Left ventricle myocardium inferior (tissue), 1 donor: ENCODE results near the gene EPHA2. TPM values are rescaled to one million over a fixed set of nuclear protein-coding genes. Genes with fewer than 3 reads are reported as not detected.

ENCODE experiments used
- DNase-seq: peaks from one replicate; pipeline ENCODE4 v3.0.0-alpha.2; 2020
- H3K27ac ChIP-seq: fragments of 200-600 bp; replicated peaks from 2 replicates; pipeline ENCODE4 v1.8.0; 2021
- H3K27me3 ChIP-seq: fragments of 200-600 bp; 2 replicates; pipeline ENCODE4 v1.8.0; 2021; ENCODE audit warnings: low read depth
- H3K36me3 ChIP-seq: fragments of 200-600 bp; 2 replicates; pipeline ENCODE4 v1.8.0; 2021
- H3K4me1 ChIP-seq: fragments of 200-600 bp; 2 replicates; pipeline ENCODE4 v1.8.0; 2021
- H3K4me3 ChIP-seq: fragments of 200-600 bp; 2 replicates; pipeline ENCODE4 v1.8.0; 2021; ENCODE audit warnings: mild to moderate bottlenecking, moderate library complexity
- H3K9me3 ChIP-seq: fragments of 200-600 bp; replicated peaks from 2 replicates; pipeline ENCODE4 v1.8.0; 2021
- intact Hi-C: fragments of 100-400 bp; cut with micrococcal nuclease; formaldehyde crosslinking; loops from one replicate; pipeline ENCODE4 v1.11.0; 2022
- total RNA-seq: library from RNA; stranded (reverse); fragmentation: NEBNext Ultra II Directional; extraction: Animal tissue kit (Norgen Biotek cat#: 25700); gene quantifications from one replicate; pipeline ENCODE4 v1.2.1, GENCODE V29; 2021
- TF ChIP-seq, protein P1 (sequence below): fragments of 200-600 bp; IDR thresholded peaks from 2 replicates; pipeline ENCODE4 v1.8.0; 2021; ENCODE audit warnings: antibody characterized with exemption, mild to moderate bottlenecking, borderline replicate concordance
- donor health status: DM: no; HTN: yes; CAD: no; lungs with severe emphysema.

Gene EPHA2
- total RNA-seq, 1 donor from 2014 or later: 9.6 TPM

DNA sequence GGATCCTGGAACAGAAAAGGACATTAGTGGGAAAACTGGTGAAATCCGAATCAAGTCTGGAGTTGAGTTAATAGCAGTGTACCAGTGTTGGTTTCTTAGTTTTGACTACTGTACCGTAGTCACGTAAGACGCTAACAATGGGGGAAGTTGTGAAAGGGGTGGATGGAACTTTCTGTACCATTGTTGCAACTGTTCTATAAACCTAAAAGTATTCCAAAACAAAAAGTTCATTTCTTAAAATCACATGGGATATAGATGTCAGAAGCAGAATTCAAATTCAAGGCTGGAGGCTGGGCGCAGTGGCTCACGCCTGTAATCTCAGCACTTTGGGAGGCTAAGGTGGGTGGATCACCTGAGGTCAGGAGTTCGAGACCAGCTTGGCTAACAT, 39.6 kb upstream of the EPHA2 start:
- H3K9me3 ChIP-seq: no peaks in the 10 kb centered on the region
- no peak overlapping the region for H3K4me3 ChIP-seq
- H3K36me3 ChIP-seq: no peaks in the 10 kb centered on the region
- no peaks in the 10 kb centered on the region for H3K27me3 ChIP-seq
- H3K4me1 ChIP-seq: peaks cover 12% of the 10 kb centered on the region
- DNase-seq: no peak
- TF ChIP-seq, protein P1, sequence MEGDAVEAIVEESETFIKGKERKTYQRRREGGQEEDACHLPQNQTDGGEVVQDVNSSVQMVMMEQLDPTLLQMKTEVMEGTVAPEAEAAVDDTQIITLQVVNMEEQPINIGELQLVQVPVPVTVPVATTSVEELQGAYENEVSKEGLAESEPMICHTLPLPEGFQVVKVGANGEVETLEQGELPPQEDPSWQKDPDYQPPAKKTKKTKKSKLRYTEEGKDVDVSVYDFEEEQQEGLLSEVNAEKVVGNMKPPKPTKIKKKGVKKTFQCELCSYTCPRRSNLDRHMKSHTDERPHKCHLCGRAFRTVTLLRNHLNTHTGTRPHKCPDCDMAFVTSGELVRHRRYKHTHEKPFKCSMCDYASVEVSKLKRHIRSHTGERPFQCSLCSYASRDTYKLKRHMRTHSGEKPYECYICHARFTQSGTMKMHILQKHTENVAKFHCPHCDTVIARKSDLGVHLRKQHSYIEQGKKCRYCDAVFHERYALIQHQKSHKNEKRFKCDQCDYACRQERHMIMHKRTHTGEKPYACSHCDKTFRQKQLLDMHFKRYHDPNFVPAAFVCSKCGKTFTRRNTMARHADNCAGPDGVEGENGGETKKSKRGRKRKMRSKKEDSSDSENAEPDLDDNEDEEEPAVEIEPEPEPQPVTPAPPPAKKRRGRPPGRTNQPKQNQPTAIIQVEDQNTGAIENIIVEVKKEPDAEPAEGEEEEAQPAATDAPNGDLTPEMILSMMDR: no peak
- no peak overlapping the region for H3K27ac ChIP-seq
- intact Hi-C loops: no loop called here

DNA sequence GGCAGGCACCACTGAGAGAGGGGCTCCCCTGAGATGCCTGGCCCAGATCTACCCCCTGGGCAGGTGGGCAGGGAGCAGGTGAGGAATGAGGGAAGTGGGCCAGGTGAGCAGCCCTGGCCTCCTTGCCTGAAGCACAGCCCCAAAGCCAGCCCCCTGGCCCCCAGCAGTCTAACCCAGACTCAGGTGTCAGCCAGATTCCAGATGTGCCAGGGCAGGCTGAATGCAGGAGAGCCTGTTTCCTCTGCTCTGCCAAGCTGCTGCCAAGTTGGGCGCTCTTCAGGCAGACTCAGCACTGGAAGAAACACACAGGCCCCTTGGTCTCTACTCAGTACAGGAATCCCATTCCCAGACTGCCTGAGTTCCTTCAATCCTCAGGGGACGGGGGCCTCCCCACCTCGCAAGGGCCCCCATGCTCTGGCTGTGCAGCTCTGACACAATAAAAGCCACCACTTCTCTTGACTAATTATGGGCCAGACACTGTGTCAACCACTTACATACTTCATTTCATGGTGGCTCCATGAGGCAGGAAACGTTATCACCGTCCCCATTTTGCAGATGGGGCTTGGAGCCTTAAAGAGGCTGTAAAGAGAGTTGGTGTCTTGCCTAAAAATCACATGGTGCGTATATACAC, 36.2 kb upstream of the EPHA2 start:
- no peaks in the 10 kb centered on the region for H3K27me3 ChIP-seq
- DNase-seq: no peak
- H3K36me3 ChIP-seq: no peaks in the 10 kb centered on the region
- no peak overlapping the region for H3K4me3 ChIP-seq
- no peaks in the 10 kb centered on the region for H3K9me3 ChIP-seq
- intact Hi-C loops: no loop called here
- no peak overlapping the region for H3K27ac ChIP-seq
- H3K4me1 ChIP-seq: peaks cover 40% of the 10 kb centered on the region
- TF ChIP-seq, protein P1: no peak

DNA sequence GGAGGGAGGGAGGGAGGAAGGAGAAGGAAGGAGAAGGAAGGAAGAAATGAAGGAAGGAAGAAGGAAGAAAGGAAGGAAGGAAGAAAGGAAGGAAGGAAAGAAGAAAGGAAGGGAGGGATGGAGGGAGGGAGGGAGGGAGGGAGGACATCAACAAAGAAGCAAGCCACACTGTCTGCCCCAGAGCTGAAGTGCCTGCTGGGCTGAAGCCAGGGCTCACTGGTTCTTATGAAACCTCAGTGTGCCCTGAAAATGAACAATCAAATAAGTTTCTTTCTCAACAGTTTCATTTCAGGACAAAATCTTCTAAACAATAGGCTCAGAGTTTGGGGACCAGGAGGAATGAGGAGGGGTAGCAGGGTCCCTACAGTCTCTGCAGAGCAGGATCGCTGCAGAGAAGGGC, 35.4 kb upstream of the EPHA2 start:
- TF ChIP-seq, protein P1: no peak
- DNase-seq: no peak

DNA sequence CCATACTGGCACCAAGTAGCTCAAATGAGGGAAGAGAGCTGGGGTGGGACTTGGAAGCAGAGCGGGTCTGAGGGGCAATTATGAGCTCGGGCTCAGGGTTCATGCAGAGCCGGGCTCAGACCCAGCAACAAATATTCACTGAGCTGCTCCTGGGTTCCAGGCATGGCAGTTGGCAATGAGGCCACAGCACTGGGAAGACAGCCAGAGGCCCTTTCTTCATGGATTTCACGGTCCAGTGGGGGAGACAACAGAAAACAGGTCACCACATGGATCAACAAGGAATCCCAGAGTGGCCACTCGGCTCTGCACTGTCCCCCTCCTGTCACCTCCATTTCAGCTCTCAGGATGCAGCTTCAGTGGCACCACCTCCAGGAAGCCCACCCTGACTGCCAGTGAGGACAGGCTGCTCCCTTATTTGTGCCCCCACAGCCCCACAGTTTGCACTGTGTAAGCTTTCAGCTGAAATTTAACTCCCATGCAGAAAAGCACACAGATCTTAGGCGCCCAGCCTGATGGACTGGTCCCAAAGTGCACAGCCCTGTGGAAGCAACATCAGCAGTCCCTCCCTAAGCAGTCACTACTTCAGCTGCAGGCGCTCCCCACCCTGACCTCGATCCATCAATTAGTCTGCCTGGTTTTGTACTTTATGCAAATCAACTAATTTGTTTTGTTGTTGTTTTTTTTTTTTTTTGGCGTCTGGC, 34.2 kb upstream of the EPHA2 start:
- Histone ChIP-seq H3K4me1 (peaks cover 40% of the 10 kb centered on the region), H3K36me3 (no peaks in the 10 kb centered on the region), H3K4me3 (no peak overlapping the region), H3K27me3 (no peaks in the 10 kb centered on the region), H3K9me3 (no peaks in the 10 kb centered on the region), H3K27ac (no peak overlapping the region)
- TF ChIP-seq, protein P1: no peak
- no peak for DNase-seq
- intact Hi-C loops: no loop called here

More for the DNA sequence above, 35.4 kb upstream of the EPHA2 start:
- Histone ChIP-seq H3K4me1 (peaks cover 40% of the 10 kb centered on the region), H3K27ac (no peak overlapping the region), H3K9me3 (no peaks in the 10 kb centered on the region), H3K36me3 (no peaks in the 10 kb centered on the region), H3K27me3 (no peaks in the 10 kb centered on the region), H3K4me3 (no peak overlapping the region)
- intact Hi-C loops: no loop called here

DNA sequence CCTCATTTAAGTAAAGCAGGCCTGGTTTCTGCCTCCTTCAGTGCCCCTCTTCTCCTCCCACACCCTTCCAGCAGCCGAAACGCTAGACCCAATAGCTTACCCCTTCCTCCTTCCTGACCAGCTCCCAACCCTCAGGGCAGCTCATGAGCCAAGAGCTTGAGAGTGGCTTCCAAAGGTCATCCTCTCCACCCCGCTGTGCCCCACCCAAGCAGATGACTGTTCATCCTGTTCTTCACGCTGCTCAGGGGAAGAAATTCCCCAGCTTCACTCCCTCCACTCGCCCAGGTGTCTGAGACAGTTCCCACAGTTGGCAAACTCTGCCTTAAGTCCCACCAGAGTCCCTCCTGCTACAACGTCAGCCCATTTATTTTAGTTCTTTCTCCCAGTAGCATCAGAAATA, 33.1 kb upstream of the EPHA2 start:
- Histone ChIP-seq H3K9me3 (no peaks in the 10 kb centered on the region), H3K27me3 (no peaks in the 10 kb centered on the region), H3K4me1 (peaks cover 40% of the 10 kb centered on the region), H3K27ac (no peak overlapping the region), H3K4me3 (no peak overlapping the region), H3K36me3 (no peaks in the 10 kb centered on the region)
- no peak for DNase-seq
- intact Hi-C loops: no loop called here
- TF ChIP-seq, protein P1: no peak
